Measurements from ENCODE around the gene DDI2. TPM values are rescaled to one million over a fixed set of nuclear protein-coding genes. Genes with fewer than 3 reads are reported as not detected.

DDI2 gene
- total RNA-seq, 4 donors from 2014 or later: 21.9 to 79.0 (median 38.6) TPM

GRCh38 chr1:15656464-15656863 is 39.2 kb downstream of the DDI2 start:
- intact Hi-C loops (cut with DNase I): no loop called here
- H3K4me1 ChIP-seq: no peaks in the 10 kb centered on the region
- WGBS, 2 donors: 91 to 100% methylated on average over 3 of the region's 3 CpGs
- no peaks in the 10 kb centered on the region for H3K27me3 ChIP-seq
- H3K36me3 ChIP-seq: peaks cover 33 to 37% of the 10 kb centered on the region in 2 donors
- no peak overlapping the region for H3K27ac ChIP-seq
- TF ChIP-seq CTCF (IDR thresholded peaks at IDR 0.05): no peak
- no peak for TF ChIP-seq POLR2A (IDR thresholded peaks at IDR 0.05)
- no peak for DNase-seq
- H3K4me3 ChIP-seq (replicated peaks in 1 of 3): no peak overlapping the region
- no peaks in the 10 kb centered on the region for H3K9me3 ChIP-seq

- Histone ChIP-seq H3K27me3 (no peaks in the 10 kb centered on the region), H3K4me3 (replicated peaks in 1 of 3) (no peak overlapping the region), H3K27ac (no peak overlapping the region), H3K4me1 (no peaks in the 10 kb centered on the region), H3K36me3 (peaks cover 30 to 32% of the 10 kb centered on the region in 2 donors), H3K9me3 (no peaks in the 10 kb centered on the region)
- WGBS, 2 donors: 69 to 77% methylated on average over 1 of the region's 1 CpG
- intact Hi-C loops (cut with DNase I): no loop called here
- TF ChIP-seq POLR2A (IDR thresholded peaks at IDR 0.05) (no peak), CTCF (IDR thresholded peaks at IDR 0.05) (no peak)
- no peak for DNase-seq
Observed at GRCh38 chr1:15657021-15657420, 39.8 kb downstream of the DDI2 start.

DNA sequence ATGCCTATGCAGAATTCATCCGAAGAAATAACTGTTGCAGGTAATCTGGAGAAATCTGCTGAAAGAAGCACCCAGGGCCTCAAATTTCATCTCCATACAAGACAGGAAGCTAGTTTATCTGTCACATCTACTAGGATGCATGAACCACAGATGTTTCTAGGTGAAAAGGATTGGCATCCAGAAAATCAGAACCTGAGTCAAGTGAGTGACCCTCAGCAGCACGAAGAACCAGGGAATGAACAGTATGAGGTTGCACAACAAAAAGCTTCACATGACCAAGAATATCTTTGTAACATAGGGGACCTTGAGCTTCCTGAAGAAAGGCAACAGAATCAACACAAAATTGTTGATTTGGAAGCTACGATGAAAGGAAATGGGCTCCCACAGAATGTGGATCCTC is 42.9 kb downstream of the DDI2 start:
- Histone ChIP-seq H3K9me3 (no peaks in the 10 kb centered on the region), H3K4me1 (no peaks in the 10 kb centered on the region), H3K27me3 (no peaks in the 10 kb centered on the region), H3K27ac (no peak overlapping the region), H3K4me3 (replicated peaks in 1 of 3) (no peak overlapping the region), H3K36me3 (peaks cover 22% of the 10 kb centered on the region in 2 donors)
- TF ChIP-seq POLR2A (IDR thresholded peaks at IDR 0.05) (no peak), CTCF (IDR thresholded peaks at IDR 0.05) (no peak)
- 94 to 98% methylated on average over 3 of the region's 3 CpGs for WGBS, 2 donors
- DNase-seq: no peak
- intact Hi-C loops (cut with DNase I): no loop called here

DNA sequence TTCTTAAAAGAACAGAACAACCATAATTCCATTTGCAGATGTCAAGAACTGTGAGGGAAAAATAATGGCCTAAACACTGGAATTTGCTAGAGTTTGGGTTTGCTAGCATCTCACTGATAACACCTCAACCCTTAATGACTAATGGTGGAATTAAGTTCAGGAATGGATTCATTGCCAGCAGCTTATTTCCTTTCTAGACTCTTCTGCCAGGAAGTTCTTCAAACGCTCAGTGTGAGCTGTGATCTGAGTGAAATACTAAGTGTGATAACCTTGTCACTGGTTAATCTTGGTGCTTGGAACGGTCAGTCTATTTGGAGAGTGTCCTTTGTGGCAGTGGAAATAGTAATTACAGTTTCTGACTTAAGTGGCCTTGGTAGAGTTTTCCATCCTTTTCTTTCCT is 45.2 kb downstream of the DDI2 start:
- no peak for DNase-seq
- 82 to 84% methylated on average over 2 of the region's 2 CpGs for WGBS, 2 donors
- no peaks in the 10 kb centered on the region for H3K4me1 ChIP-seq
- intact Hi-C loops (cut with DNase I): no loop called here
- peaks cover 16 to 21% of the 10 kb centered on the region in 2 donors for H3K36me3 ChIP-seq
- TF ChIP-seq POLR2A (IDR thresholded peaks at IDR 0.05) (no peak), CTCF (IDR thresholded peaks at IDR 0.05) (no peak)
- no peak overlapping the region for H3K4me3 ChIP-seq (replicated peaks in 1 of 3)
- H3K27ac ChIP-seq: no peak overlapping the region
- no peaks in the 10 kb centered on the region for H3K9me3 ChIP-seq
- H3K27me3 ChIP-seq: no peaks in the 10 kb centered on the region

DNA sequence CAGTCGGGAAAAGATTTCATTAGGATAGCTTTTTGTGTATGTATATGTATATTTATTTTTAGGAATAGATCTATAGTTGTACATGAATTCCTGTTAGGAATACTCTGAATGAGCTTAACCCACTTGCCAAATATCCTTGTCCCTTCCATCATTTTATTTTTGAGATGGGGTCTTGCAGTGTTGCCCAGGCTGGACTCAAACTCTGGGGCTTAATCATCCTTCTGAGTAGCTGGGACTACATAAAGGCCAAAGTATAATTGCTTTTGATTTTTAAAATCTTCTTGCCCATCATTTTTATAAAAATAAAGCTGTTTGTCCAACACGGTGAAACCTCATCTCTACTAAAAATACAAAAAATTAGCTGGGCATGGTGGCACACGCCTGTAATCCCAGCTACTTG is 46.7 kb downstream of the DDI2 start:
- H3K4me1 ChIP-seq: no peaks in the 10 kb centered on the region
- H3K27ac ChIP-seq: no peak overlapping the region
- no peaks in the 10 kb centered on the region for H3K27me3 ChIP-seq
- intact Hi-C loops (cut with DNase I): no loop called here
- H3K4me3 ChIP-seq (replicated peaks in 1 of 3): no peak overlapping the region
- DNase-seq: no peak
- H3K9me3 ChIP-seq: no peaks in the 10 kb centered on the region
- no peak for TF ChIP-seq POLR2A (IDR thresholded peaks at IDR 0.05)
- no peak for TF ChIP-seq CTCF (IDR thresholded peaks at IDR 0.05)
- peaks cover 16 to 21% of the 10 kb centered on the region in 2 donors for H3K36me3 ChIP-seq
- 93 to 97% methylated on average over 3 of the region's 3 CpGs for WGBS, 2 donors
